Erythroblast (primary cell): ENCODE data around the gene B4GALT7.

Source experiments
- GATA1 ChIP-seq: IDR thresholded peaks from 2 replicates; pipeline ENCODE4 v1.6.1; 2011; ENCODE audit warnings: low read depth, mild to moderate bottlenecking, control low read depth, low read length, moderate library complexity
- POLR2A ChIP-seq: IDR thresholded peaks from 2 replicates; pipeline ENCODE4 v1.6.1; 2011; ENCODE audit warnings: mild to moderate bottlenecking, low read length

- TF ChIP-seq POLR2A (no peak), GATA1 (no peak)
Observed at GRCh38 chr5:177603631-177604030, 3.7 kb downstream of the B4GALT7 start.
